H1 (cell line): ENCODE data around the gene MRPL9. TPM values are rescaled to one million over a fixed set of nuclear protein-coding genes. Genes with fewer than 3 reads are reported as not detected.

Experiments
- CTCF ChIA-PET: fragments of 300-600 bp; sonication (Branson Sonifier 250); formaldehyde crosslinking; loops from one replicate; lab custom pipeline; 2021; ENCODE audit not compliant: partially characterized antibody; lab: Charles Lee
- POLR2A ChIA-PET: fragments of 300-600 bp; sonication (Branson Sonifier 250); formaldehyde crosslinking; loops from one replicate; lab custom pipeline; 2021; ENCODE audit warnings: inconsistent platforms; ENCODE audit not compliant: partially characterized antibody; lab: Charles Lee
- DNase-seq, 2 experiments: peaks; one replicate each; pipeline versions ENCODE4 v3.0.0 to v3.0.0-alpha.2; 2010 to 2022; ENCODE audit warnings: low spot score in 2 of 2, low read depth in 1 of 2, mixed read lengths in 1 of 2
- FAIRE-seq: peaks from 2 replicates; lab custom pipeline; 2011; peaks lifted over from hg19 to GRCh38; lab: Jason Lieb, UNC
- H2AFZ ChIP-seq: 2 replicates; pipeline ENCODE4 v1.8.1; 2012; ENCODE audit warnings: low read length, inconsistent platforms
- H2AK5ac ChIP-seq: 2 replicates; pipeline ENCODE4 v1.6.1; 2013; ENCODE audit warnings: low read depth, low read length
- H2BK120ac ChIP-seq: replicated peaks from 2 replicates; pipeline ENCODE3; 2013; ENCODE audit warnings: low read depth, low read length, inconsistent platforms
- H2BK12ac ChIP-seq: 2 replicates; pipeline ENCODE4 v1.6.1; 2013; ENCODE audit warnings: low read depth, low read length
- H2BK15ac ChIP-seq: 2 replicates; pipeline ENCODE4 v1.6.1; 2013; ENCODE audit warnings: low read length
- H2BK20ac ChIP-seq: 2 replicates; pipeline ENCODE4 v1.6.1; 2013; ENCODE audit warnings: low read length
- H2BK5ac ChIP-seq: 2 replicates; pipeline ENCODE4 v1.6.1; 2013; ENCODE audit warnings: low read depth, low read length
- H3K14ac ChIP-seq: 2 replicates; pipeline ENCODE4 v1.6.1; 2013; ENCODE audit warnings: inconsistent platforms; ENCODE audit not compliant: insufficient read length
- H3K18ac ChIP-seq: 2 replicates; pipeline ENCODE4 v1.6.1; 2013; ENCODE audit warnings: low read length; ENCODE audit errors: extremely low read depth
- H3K23ac ChIP-seq: 2 replicates; pipeline ENCODE4 v1.6.1; 2013; ENCODE audit warnings: inconsistent platforms; ENCODE audit not compliant: insufficient read length
- H3K23me2 ChIP-seq: 2 replicates; pipeline ENCODE4 v1.6.1; 2013; ENCODE audit warnings: low read depth, low read length
- H3K27ac ChIP-seq: 2 replicates; pipeline ENCODE4 v1.6.1; 2011; ENCODE audit warnings: low read depth, low read length, inconsistent platforms
- H3K27me3 ChIP-seq, 4 experiments: replicated peaks in 1 of 4; 1 replicate in 1 of 4; 2 replicates in 3 of 4; pipeline versions ENCODE4 v1.6.1 to v1.8.1; 2011 to 2013; ENCODE audit warnings: low read length in 3 of 4, mild to moderate bottlenecking in 3 of 4, inconsistent platforms in 2 of 4, mixed read lengths in 2 of 4, moderate library complexity in 1 of 4; ENCODE audit not compliant: control insufficient read depth in 3 of 4, insufficient read depth in 3 of 4; ENCODE audit errors: extremely low read depth in 1 of 4
- H3K36me3 ChIP-seq, 4 experiments: 2 replicates each; pipeline versions ENCODE4 v1.6.1 to v1.8.1; 2011 to 2013; ENCODE audit warnings: mild to moderate bottlenecking in 4 of 4, low read length in 3 of 4, moderate library complexity in 2 of 4, control low read depth in 1 of 4, inconsistent platforms in 1 of 4; ENCODE audit not compliant: insufficient read depth in 4 of 4, control insufficient read depth in 2 of 4
- H3K4ac ChIP-seq: replicated peaks from 2 replicates; pipeline ENCODE3; 2013; ENCODE audit warnings: low read length, low read depth, mixed read lengths, inconsistent platforms; ENCODE audit not compliant: insufficient read length
- H3K4me1 ChIP-seq, 4 experiments: replicated peaks in 1 of 4; 1 replicate in 1 of 4; 2 replicates in 3 of 4; pipeline versions ENCODE4 v1.6.1 to v1.8.1; 2011 to 2013; ENCODE audit warnings: low read length in 3 of 4, inconsistent platforms in 2 of 4, mixed read lengths in 1 of 4; ENCODE audit not compliant: insufficient read depth in 4 of 4, control insufficient read depth in 3 of 4
- H3K4me2 ChIP-seq, 2 experiments: 2 replicates each; pipeline versions ENCODE4 v1.6.1 to v1.8.1; 2011 to 2013; ENCODE audit warnings: low read depth in 2 of 2, low read length in 2 of 2, control low read depth in 1 of 2, inconsistent platforms in 1 of 2, mild to moderate bottlenecking in 1 of 2; ENCODE audit not compliant: insufficient read depth in 1 of 2
- H3K4me3 ChIP-seq, 4 experiments: fragments of 200-600, 300-600 bp in 1 of 4; sonication (generic), shearing (Covaris generic), sonication (Bioruptor Twin) in 1 of 4; 2 replicates each; pipeline versions ENCODE4 v1.5.1 to v1.8.1; 2011 to 2016; ENCODE audit warnings: low read length in 4 of 4, low read depth in 3 of 4, control low read depth in 2 of 4, inconsistent platforms in 2 of 4, mild to moderate bottlenecking in 2 of 4, mixed read lengths in 1 of 4, moderate library complexity in 1 of 4; ENCODE audit not compliant: insufficient read depth in 2 of 4; ENCODE audit errors: extremely low read depth in 1 of 4
- H3K56ac ChIP-seq: replicated peaks from 2 replicates; pipeline ENCODE3; 2013; ENCODE audit warnings: low read depth, mild to moderate bottlenecking, mixed read lengths, low read length, inconsistent platforms; ENCODE audit not compliant: insufficient read length
- H3K79me1 ChIP-seq: 2 replicates; pipeline ENCODE4 v1.6.1; 2013; ENCODE audit warnings: low read depth, low read length, control low read depth
- H3K79me2 ChIP-seq, 2 experiments: 2 replicates each; pipeline versions ENCODE4 v1.6.1 to v1.8.1; 2012 to 2013; ENCODE audit warnings: low read length in 2 of 2, mild to moderate bottlenecking in 2 of 2, inconsistent platforms in 1 of 2; ENCODE audit not compliant: insufficient read depth in 2 of 2, control insufficient read depth in 1 of 2
- H3K9ac ChIP-seq, 4 experiments: replicated peaks in 1 of 4; 1 replicate in 1 of 4; 2 replicates in 3 of 4; pipeline versions ENCODE4 v1.6.1 to v1.8.1; 2011 to 2013; ENCODE audit warnings: low read depth in 3 of 4, low read length in 3 of 4, control low read depth in 2 of 4, mild to moderate bottlenecking in 2 of 4, moderate library complexity in 2 of 4, inconsistent platforms in 1 of 4; ENCODE audit errors: extremely low read depth in 1 of 4
- H3K9me3 ChIP-seq, 2 experiments: 2 replicates each; pipeline versions ENCODE4 v1.6.1 to v1.8.1; 2012 to 2013; ENCODE audit warnings: mild to moderate bottlenecking in 2 of 2, moderate library complexity in 2 of 2, control low read depth in 1 of 2, inconsistent platforms in 1 of 2, low read depth in 1 of 2, low read length in 1 of 2, mixed read lengths in 1 of 2; ENCODE audit not compliant: insufficient read depth in 2 of 2
- H4K20me1 ChIP-seq, 2 experiments: replicated peaks in 1 of 2; 2 replicates each; pipeline versions ENCODE3 to v1.8.1; 2011 to 2013; ENCODE audit warnings: inconsistent platforms in 2 of 2, low read length in 2 of 2, mild to moderate bottlenecking in 1 of 2; ENCODE audit not compliant: insufficient read depth in 2 of 2, control insufficient read depth in 1 of 2
- H4K5ac ChIP-seq: 2 replicates; pipeline ENCODE4 v1.6.1; 2013; ENCODE audit warnings: low read length, low read depth, mixed read lengths, inconsistent platforms; ENCODE audit not compliant: insufficient read length
- H4K8ac ChIP-seq: 2 replicates; pipeline ENCODE4 v1.8.0; 2013; ENCODE audit warnings: mild to moderate bottlenecking, moderate library complexity, low read length, inconsistent platforms; ENCODE audit not compliant: insufficient read depth; ENCODE audit errors: extremely low read depth
- H4K91ac ChIP-seq: replicated peaks from 2 replicates; pipeline ENCODE3; 2013; ENCODE audit warnings: low read length, mixed read lengths, inconsistent platforms; ENCODE audit not compliant: insufficient read length
- BCL11A ChIP-seq, 2 experiments: IDR thresholded peaks; one replicate each; pipeline ENCODE4 v1.6.1; 2011; ENCODE audit warnings: low read depth in 2 of 2, low read length in 2 of 2, mild to moderate bottlenecking in 2 of 2
- BRCA1 ChIP-seq: IDR thresholded peaks from 2 replicates; pipeline ENCODE4 v1.6.1; 2012; ENCODE audit warnings: low read depth, low read length, improper control_type of control experiment
- CBX8 ChIP-seq: fragments of 300-800, 300-1000 bp; sonication (generic); IDR thresholded peaks from 2 replicates; pipeline ENCODE4 v1.7.1; 2016; ENCODE audit warnings: low read depth, low read length, borderline replicate concordance
- CEBPB ChIP-seq: IDR thresholded peaks from 2 replicates; pipeline ENCODE4 v1.6.1; 2012; ENCODE audit warnings: low read depth, low read length
- CREB1 ChIP-seq: IDR thresholded peaks from 2 replicates; pipeline ENCODE4 v1.6.1; 2012; ENCODE audit warnings: inconsistent platforms
- EGR1 ChIP-seq: IDR thresholded peaks from 2 replicates; pipeline ENCODE4 v1.6.1; 2011; ENCODE audit warnings: low read depth, low read length, borderline replicate concordance
- HDAC2 ChIP-seq, 2 experiments: fragments of 300-600 bp in 1 of 2; sonication (generic) in 1 of 2; IDR thresholded peaks; 2 replicates each; pipeline ENCODE4 v1.6.1; 2011 to 2012; ENCODE audit warnings: low read depth in 2 of 2, low read length in 2 of 2, mild to moderate bottlenecking in 2 of 2, moderate library complexity in 2 of 2, borderline replicate concordance in 1 of 2, inconsistent platforms in 1 of 2
- KDM5A ChIP-seq: fragments of 200-600 bp; IDR thresholded peaks from 2 replicates; pipeline ENCODE4 v1.7.1; 2012; ENCODE audit warnings: mild to moderate bottlenecking, low read length, inconsistent platforms, mixed read lengths
- NRF1 ChIP-seq: IDR thresholded peaks from 2 replicates; pipeline ENCODE4 v1.6.1; 2011; ENCODE audit warnings: mild to moderate bottlenecking, low read depth, low read length, improper control_type of control experiment
- RNF2 ChIP-seq: fragments of 200-900, 300-1000 bp; sonication (generic); IDR thresholded peaks from 2 replicates; pipeline ENCODE4 v1.7.1; 2016; ENCODE audit warnings: borderline replicate concordance, low read depth, mild to moderate bottlenecking, antibody characterized with exemption, low read length; ENCODE audit not compliant: poor library complexity, severe bottlenecking; ENCODE audit errors: missing control alignments
- SIRT6 ChIP-seq: IDR thresholded peaks from one replicate; pipeline ENCODE4 v1.7.1; 2012; ENCODE audit warnings: low read length, inconsistent platforms
- TCF12 ChIP-seq: IDR thresholded peaks from 2 replicates; pipeline ENCODE4 v1.6.1; 2011; ENCODE audit warnings: low read depth, mild to moderate bottlenecking, low read length
- TEAD4 ChIP-seq: IDR thresholded peaks from 2 replicates; pipeline ENCODE4 v1.6.1; 2012; ENCODE audit warnings: low read depth, low read length, inconsistent platforms, mixed read lengths
- polyA plus RNA-seq, 7 experiments: library from polyadenylated mRNA; depleted of rRNA in 3 of 7; stranded (reverse) in 5 of 7; unstranded in 2 of 7; fragments of >200 nt in 5 of 7; fragments of 200-250 nt in 2 of 7; gene quantifications; 1 replicate in 5 of 7; 2 replicates in 1 of 7; 4 replicates in 1 of 7; pipeline versions ENCODE4 v1.2.1 to v1.2.3, GENCODE V29; 2011 to 2013; ENCODE audit warnings: missing spikeins in 2 of 7, mixed read lengths in 2 of 7
- total RNA-seq: library from RNA; stranded (reverse); fragmentation: NEBNext Ultra II Directional; extraction: Animal tissue kit (Norgen Biotek cat#: 25700); gene quantifications from 2 replicates; pipeline ENCODE4 v1.2.1, GENCODE V29; 2021
- TF ChIP-seq, protein P1 (sequence below): IDR thresholded peaks from 2 replicates; pipeline ENCODE4 v1.6.1; 2011; ENCODE audit warnings: low read depth, mild to moderate bottlenecking, low read length; ENCODE audit not compliant: insufficient read depth
- TF ChIP-seq, protein P2 (sequence below): IDR thresholded peaks from 2 replicates; pipeline ENCODE4 v1.6.1; 2012; ENCODE audit warnings: inconsistent platforms

Gene MRPL9
- total and polyA plus RNA-seq, 2 of the 8 experiments (the other 6 are each of a cell fraction or from before 2014, with no cell fraction given) = 74.9 to 113 TPM

DNA sequence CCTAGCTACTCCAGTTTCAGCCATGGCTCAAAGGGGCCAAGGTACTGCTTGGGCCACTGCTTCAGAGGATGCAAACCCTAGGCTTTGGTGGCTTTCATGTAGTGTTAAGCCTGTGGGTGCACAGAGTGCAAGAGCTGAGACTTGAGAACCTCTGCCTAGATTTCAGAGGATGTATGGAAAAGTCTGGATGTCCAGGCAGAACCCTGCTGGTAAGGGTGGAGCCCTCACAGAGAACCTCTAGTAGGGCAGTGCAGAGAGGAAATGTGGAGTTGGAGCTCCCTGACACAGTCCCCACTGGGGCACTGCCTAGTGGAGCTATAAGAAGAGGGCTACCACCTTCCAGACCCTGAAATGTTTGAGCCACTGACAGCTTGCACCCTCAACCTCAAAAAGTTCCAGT is 25.8 kb downstream of the MRPL9 start:
- Histone ChIP-seq H2AK5ac (no peak overlapping the region), H3K36me3 (no peaks in the 10 kb centered on the region), H3K4me2 (no peak overlapping the region), H4K91ac (no peak overlapping the region), H3K56ac (no peak overlapping the region), H3K27ac (no peak overlapping the region), H4K5ac (no peak overlapping the region), H3K27me3 (no peaks in the 10 kb centered on the region; a peak in 1 of 7 replicates), H3K4ac (no peak overlapping the region), H2BK120ac (no peak overlapping the region), H4K8ac (no peak overlapping the region), H4K20me1 (no peaks in the 10 kb centered on the region), H2AFZ (no peak overlapping the region), H3K23ac (no peak overlapping the region), H2BK12ac (no peak overlapping the region), H3K18ac (no peak overlapping the region), H2BK5ac (no peak overlapping the region), H3K23me2 (no peaks in the 10 kb centered on the region), H3K9ac (no peak overlapping the region), H2BK20ac (no peak overlapping the region), H3K79me2 (no peaks in the 10 kb centered on the region), H3K14ac (no peak overlapping the region), H3K4me1 (peaks cover 0 to 5% (median 3%) of the 10 kb centered on the region in 4 experiments; a peak in 3 of 7 replicates), H3K9me3 (peaks cover 16 to 18% of the 10 kb centered on the region in 2 experiments), H3K79me1 (no peaks in the 10 kb centered on the region), H3K4me3 (no peak overlapping the region), H2BK15ac (no peak overlapping the region)
- POLR2A ChIA-PET = no interaction called here
- no peak for FAIRE-seq
- DNase-seq = no peak
- CTCF ChIA-PET = interaction anchor here (0.8 to 2.6 kb wide), 5 partner anchors 21 to 143 kb away, joined by 3 to 7 read pairs (median 4); partner anchors contain the start of gene CELF3
- TF ChIP-seq TEAD4 (no peak), CEBPB (no peak), SIRT6 (no peak), HDAC2 (IDR thresholded peaks at IDR 0.05; ENCODE audit: borderline replicate concordance in 1 of 2, low read depth in 2 of 2, low read length in 2 of 2) (no peak), BRCA1 (no peak), TCF12 (no peak), EGR1 (no peak), KDM5A (no peak), RNF2 (no peak), CREB1 (no peak), CBX8 (no peak), BCL11A (IDR thresholded peaks at IDR 0.05; ENCODE audit: low read depth in 2 of 2, low read length in 2 of 2) (no peak), NRF1 (no peak)
- TF ChIP-seq, protein P1, sequence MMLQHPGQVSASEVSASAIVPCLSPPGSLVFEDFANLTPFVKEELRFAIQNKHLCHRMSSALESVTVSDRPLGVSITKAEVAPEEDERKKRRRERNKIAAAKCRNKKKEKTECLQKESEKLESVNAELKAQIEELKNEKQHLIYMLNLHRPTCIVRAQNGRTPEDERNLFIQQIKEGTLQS = no peak
- TF ChIP-seq, protein P2, sequence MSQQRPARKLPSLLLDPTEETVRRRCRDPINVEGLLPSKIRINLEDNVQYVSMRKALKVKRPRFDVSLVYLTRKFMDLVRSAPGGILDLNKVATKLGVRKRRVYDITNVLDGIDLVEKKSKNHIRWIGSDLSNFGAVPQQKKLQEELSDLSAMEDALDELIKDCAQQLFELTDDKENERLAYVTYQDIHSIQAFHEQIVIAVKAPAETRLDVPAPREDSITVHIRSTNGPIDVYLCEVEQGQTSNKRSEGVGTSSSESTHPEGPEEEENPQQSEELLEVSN = no peak
